Kidney epithelial cell (primary cell): Measurements from ENCODE around the gene HEPACAM. TPM values are rescaled to one million over a fixed set of nuclear protein-coding genes. Genes with fewer than 3 reads are reported as not detected.

Experiments
- DNase-seq: peaks from one replicate; pipeline ENCODE4 v3.0.0-alpha.2; 2010; ENCODE audit warnings: low read depth
- H3K27me3 ChIP-seq: 2 replicates; pipeline ENCODE4 v1.6.0; 2011; ENCODE audit warnings: low read length; ENCODE audit not compliant: control insufficient read depth, insufficient read depth
- H3K36me3 ChIP-seq: 2 replicates; pipeline ENCODE4 v1.5.1; 2011; ENCODE audit warnings: low read length; ENCODE audit not compliant: control insufficient read depth, insufficient read depth
- H3K4me3 ChIP-seq: 2 replicates; pipeline ENCODE4 v1.5.1; 2011; ENCODE audit warnings: low read depth, mild to moderate bottlenecking, control low read depth, low read length
- CTCF ChIP-seq: IDR thresholded peaks from 2 replicates; pipeline ENCODE4 v1.5.1; 2011; ENCODE audit warnings: mild to moderate bottlenecking, moderate library complexity, low read length, control low read depth, inconsistent platforms; ENCODE audit not compliant: insufficient read depth, poor library complexity, severe bottlenecking
- total RNA-seq: library from RNA; depleted of rRNA; stranded (reverse); fragments of >200 nt; gene quantifications from 2 replicates; pipeline ENCODE4 v1.2.3, GENCODE V29; 2015

The HEPACAM gene
- total RNA-seq, 1 donor from 2014 or later, result 0.17 TPM

- Histone ChIP-seq H3K27me3 (peaks cover 34% of the 10 kb centered on the region), H3K36me3 (no peaks in the 10 kb centered on the region), H3K4me3 (no peak overlapping the region)
- no peak for DNase-seq
- no peak for TF ChIP-seq CTCF
Observed at GRCh38 chr11:124875401-124875800, 60.4 kb downstream of the HEPACAM start.

GRCh38 chr11:124874571-124875255, 61.1 kb downstream of the HEPACAM start:
- TF ChIP-seq CTCF, result no peak
- H3K4me3 ChIP-seq, result no peak overlapping the region
- peaks cover 41% of the 10 kb centered on the region for H3K27me3 ChIP-seq

GRCh38 chr11:124873951-124874350, 61.9 kb downstream of the HEPACAM start:
- peaks cover 49% of the 10 kb centered on the region for H3K27me3 ChIP-seq
- no peak overlapping the region for H3K4me3 ChIP-seq
- TF ChIP-seq CTCF, result no peak
- H3K36me3 ChIP-seq, result no peaks in the 10 kb centered on the region
- no peak for DNase-seq

More at GRCh38 chr11:124874571-124875255, 61.1 kb downstream of the HEPACAM start:
- H3K36me3 ChIP-seq, result no peaks in the 10 kb centered on the region
- DNase-seq, result no peak

- no peak for DNase-seq
- no peak overlapping the region for H3K4me3 ChIP-seq
- H3K27me3 ChIP-seq, result peaks cover 61% of the 10 kb centered on the region
- TF ChIP-seq CTCF, result no peak
- H3K36me3 ChIP-seq, result no peaks in the 10 kb centered on the region
Observed at GRCh38 chr11:124872741-124873140, 63.1 kb downstream of the HEPACAM start.

- no peak for DNase-seq
- H3K36me3 ChIP-seq, result no peaks in the 10 kb centered on the region
- no peak for TF ChIP-seq CTCF
- H3K4me3 ChIP-seq, result no peak overlapping the region
- peaks cover 65% of the 10 kb centered on the region for H3K27me3 ChIP-seq
Observed at GRCh38 chr11:124872280-124872679, 63.6 kb downstream of the HEPACAM start.

- Histone ChIP-seq H3K36me3 (no peaks in the 10 kb centered on the region), H3K27me3 (peaks cover 78% of the 10 kb centered on the region), H3K4me3 (no peak overlapping the region)
- no peak for DNase-seq
- TF ChIP-seq CTCF, result no peak
Observed at GRCh38 chr11:124870430-124870829, 65.4 kb downstream of the HEPACAM start.
